GM12878 (cell line): ENCODE data around the gene ZNF407. TPM values are rescaled to one million over a fixed set of nuclear protein-coding genes. Genes with fewer than 3 reads are reported as not detected.

Source experiments
- ATAC-seq: fragments of 200-7000 bp; cut with Tn5 transposase; 3 replicates; pipeline ENCODE4 v1.9.1; 2020; ENCODE audit warnings: mild to moderate bottlenecking, moderate library complexity
- BruUV-seq: library from RNA; stranded (reverse); fragments of 400-500 nt; replicated peaks from 2 replicates; lab custom pipeline; 2021; lab: Mats Ljungman, UMichigan
- CTCF ChIA-PET: fragments of 300-600 bp; sonication (Branson Sonifier 250); formaldehyde crosslinking; extraction: SDS; loops from one replicate; lab custom pipeline; 2021; ENCODE audit warnings: inconsistent platforms; lab: Yijun Ruan, JAX
- POLR2A ChIA-PET: fragments of 350-600 bp; formaldehyde crosslinking; extraction: SDS; loops from one replicate; lab custom pipeline; 2021; ENCODE audit warnings: inconsistent platforms; lab: Charles Lee
- RAD21 ChIA-PET: fragments of 300-600 bp; sonication (Branson Sonifier 250); formaldehyde crosslinking; loops from one replicate; lab custom pipeline; 2023; ENCODE audit warnings: antibody characterized with exemption; ENCODE audit not compliant: unreplicated experiment; lab: Charles Lee
- SMC1A ChIA-PET: fragments of 300-600 bp; sonication (Branson Sonifier 250); formaldehyde crosslinking; loops from one replicate; lab custom pipeline; 2023; ENCODE audit not compliant: unreplicated experiment, uncharacterized antibody; lab: Charles Lee
- DNase-seq: peaks from one replicate; pipeline ENCODE4 v3.0.0-alpha.2; 2011; ENCODE audit warnings: low read depth, low spot score
- FAIRE-seq: peaks from 3 replicates; lab custom pipeline; 2011; peaks lifted over from hg19 to GRCh38; lab: Jason Lieb, UNC
- H2AFZ ChIP-seq: 2 replicates; pipeline ENCODE4 v1.6.0; 2011; ENCODE audit warnings: low read depth, low read length, control low read depth; ENCODE audit not compliant: control insufficient read depth
- H3K27ac ChIP-seq: 2 replicates; pipeline ENCODE4 v1.5.1; 2011; ENCODE audit warnings: control low read depth; ENCODE audit not compliant: control insufficient read depth, insufficient read depth
- H3K27me3 ChIP-seq, 2 experiments: replicated peaks in 1 of 2; 2 replicates each; pipeline versions ENCODE4 v1.6.0 to v1.6.1; 2011; ENCODE audit warnings: low read length in 1 of 2; ENCODE audit not compliant: control insufficient read depth in 2 of 2, insufficient read depth in 2 of 2
- H3K36me3 ChIP-seq, 2 experiments: 2 replicates each; pipeline ENCODE4 v1.5.1; 2011; ENCODE audit warnings: low read length in 1 of 2; ENCODE audit not compliant: control insufficient read depth in 2 of 2, insufficient read depth in 2 of 2
- H3K4me1 ChIP-seq: 2 replicates; pipeline ENCODE4 v1.6.1; 2011; ENCODE audit warnings: mild to moderate bottlenecking, low read length, moderate library complexity, mixed read lengths; ENCODE audit not compliant: control insufficient read depth, insufficient read depth
- H3K4me2 ChIP-seq: 2 replicates; pipeline ENCODE4 v1.6.0; 2011; ENCODE audit warnings: control low read depth; ENCODE audit not compliant: control insufficient read depth, insufficient read depth
- H3K4me3 ChIP-seq: fragments of 200-600 bp; sonication (generic); 2 replicates; pipeline ENCODE4 v1.5.1; 2016
- H3K79me2 ChIP-seq: 2 replicates; pipeline ENCODE4 v1.6.0; 2011; ENCODE audit warnings: low read length; ENCODE audit not compliant: control insufficient read depth, insufficient read depth
- H3K9ac ChIP-seq: 2 replicates; pipeline ENCODE4 v1.8.0; 2011; ENCODE audit warnings: low read length, control low read depth, mixed read lengths; ENCODE audit not compliant: control insufficient read depth, insufficient read depth
- H3K9me3 ChIP-seq: replicated peaks from 3 replicates; pipeline ENCODE4 v1.5.1; 2011; ENCODE audit warnings: mild to moderate bottlenecking, low read length; ENCODE audit not compliant: control insufficient read depth, insufficient read depth
- H4K20me1 ChIP-seq: 2 replicates; pipeline ENCODE4 v1.6.0; 2011; ENCODE audit not compliant: control insufficient read depth, insufficient read depth
- BCL11A ChIP-seq: IDR thresholded peaks from 2 replicates; pipeline ENCODE4 v1.6.1; 2011; ENCODE audit warnings: low read depth, low read length
- BCL3 ChIP-seq: IDR thresholded peaks from 2 replicates; pipeline ENCODE4 v1.6.1; 2011; ENCODE audit warnings: borderline replicate concordance, low read depth, mild to moderate bottlenecking, moderate library complexity, low read length; ENCODE audit not compliant: insufficient read depth, poor library complexity, severe bottlenecking
- CHD4 ChIP-seq: fragments of 200-600 bp; sonication (generic); IDR thresholded peaks from 2 replicates; pipeline ENCODE4 v1.6.1; 2016; ENCODE audit warnings: mild to moderate bottlenecking
- JUND ChIP-seq: IDR thresholded peaks from 2 replicates; pipeline ENCODE4 v1.6.1; 2012; ENCODE audit warnings: low read depth, mild to moderate bottlenecking, low read length, improper control_type of control experiment, moderate library complexity
- RELA ChIP-seq: fragments of 450-650 bp; IDR thresholded peaks from 2 replicates; pipeline ENCODE4 v1.8.0; 2014; ENCODE audit warnings: borderline replicate concordance; ENCODE audit not compliant: partially characterized antibody
- SMAD5 ChIP-seq: IDR thresholded peaks from 2 replicates; pipeline ENCODE4 v1.6.1; 2016; ENCODE audit warnings: antibody characterized with exemption, low read depth
- ZBED1 ChIP-seq: IDR thresholded peaks from 2 replicates; pipeline ENCODE4 v1.6.1; 2016; ENCODE audit warnings: borderline replicate concordance
- WGBS: methylation state at CpG from one replicate; pipeline ENCODE4 v1.1.6; 2016; ENCODE audit warnings: low lambda C conversion rate; ENCODE audit not compliant: insufficient replicate concordance, insufficient coverage; ENCODE audit errors: missing lambda C conversion rate; 5-methylcytosine and 5-hydroxymethylcytosine counted together
- in situ Hi-C: fragments of 300-500 bp; cut with MboI; formaldehyde crosslinking; loops from 9 replicates; pipeline ENCODE4 v1.14.3; 2018; ENCODE audit warnings: mixed read lengths
- intact Hi-C: fragments of 100-400 bp; cut with micrococcal nuclease; formaldehyde crosslinking; loops from one replicate; pipeline ENCODE4 v1.14.2; 2022; ENCODE audit not compliant: unreplicated experiment
- polyA plus RNA-seq, 11 experiments: library from polyadenylated mRNA; depleted of rRNA in 4 of 11; unstranded in 6 of 11; stranded (reverse) in 5 of 11; fragments of >200 nt; fragmentation: Nextera tagmentation in 4 of 11; fragmentation: Illumina TruSeq in 1 of 11; extraction: Ambion mirVana in 4 of 11; extraction: Trizol in 1 of 11; gene quantifications; 1 replicate in 1 of 11; 2 replicates in 10 of 11; pipeline versions ENCODE4 v1.2.1 to v1.2.3, GENCODE V29; 2011 to 2016; ENCODE audit warnings: inconsistent platforms in 2 of 11, missing spikeins in 2 of 11, low read depth in 1 of 11
- total RNA-seq, 4 experiments: library from RNA; depleted of rRNA in 3 of 4; stranded (reverse); fragments of >200 nt in 3 of 4; fragmentation: Illumina TruSeq in 1 of 4; extraction: Trizol in 1 of 4; gene quantifications; 2 replicates each; pipeline versions ENCODE4 v1.2.1 to v1.2.3, GENCODE V29; 2013 to 2021

Gene ZNF407
- total and polyA plus RNA-seq, 10 of the 15 experiments (the other 5 are each of a cell fraction or from before 2014, with no cell fraction given), result 0.69 to 11.6 (median 5.3) TPM

DNA sequence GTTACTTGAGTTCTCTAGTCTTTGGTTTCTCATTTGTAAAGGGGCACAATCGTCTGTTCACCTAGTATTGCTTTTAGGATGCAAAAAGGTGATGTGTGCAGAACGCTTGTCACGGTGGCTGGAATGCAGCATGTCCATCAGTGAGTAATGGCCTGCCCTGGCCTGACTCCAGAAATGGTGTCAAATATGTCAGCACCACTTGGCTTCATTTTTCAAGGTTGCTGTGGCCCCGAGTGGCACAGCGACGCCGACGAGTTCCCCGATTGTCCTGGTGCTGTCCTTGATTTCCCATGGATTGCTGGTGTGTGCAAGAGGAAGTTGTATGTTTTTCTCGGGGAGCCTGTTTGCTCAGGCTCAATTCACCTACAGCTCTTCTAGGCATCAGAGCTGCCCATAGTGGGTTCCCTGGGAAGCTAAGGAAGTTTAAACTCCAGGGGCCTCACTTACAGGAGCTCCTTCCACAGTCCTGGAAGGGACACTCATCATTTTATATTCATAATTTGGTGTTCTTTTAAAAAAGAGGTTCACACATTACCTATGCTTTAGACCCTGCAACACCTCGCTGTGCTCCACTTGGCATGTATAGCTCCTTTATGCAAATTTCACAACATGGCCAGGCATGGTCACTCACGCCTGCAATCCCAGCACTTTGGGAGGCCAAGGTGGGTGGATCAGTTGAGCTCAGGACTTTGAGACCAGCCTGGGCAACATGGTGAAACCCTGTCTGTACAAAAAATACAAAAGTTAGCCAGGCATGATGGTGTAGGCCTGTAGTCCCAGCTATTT lies 25.6 kb upstream of the ZNF407 start:
- Histone ChIP-seq H3K79me2 (no peaks in the 10 kb centered on the region), H3K9ac (no peak overlapping the region), H3K9me3 (no peaks in the 10 kb centered on the region), H3K4me3 (no peak overlapping the region), H3K27ac (no peak overlapping the region), H2AFZ (no peak overlapping the region), H3K27me3 (peaks cover 0 to 1% of the 10 kb centered on the region in 2 experiments; a peak in 2 of 4 replicates), H3K36me3 (no peaks in the 10 kb centered on the region), H3K4me1 (no peaks in the 10 kb centered on the region), H3K4me2 (no peak overlapping the region), H4K20me1 (no peaks in the 10 kb centered on the region)
- ATAC-seq, result no peak
- ChIA-PET RAD21 (no interaction called here), CTCF (no interaction called here), SMC1A (no interaction called here), POLR2A (no interaction called here)
- in situ Hi-C loops, result no loop called here
- intact Hi-C loops, result no loop called here
- FAIRE-seq, result no peak
- BruUV-seq, result no TSS peak
- 51% methylated on average over 12 of the region's 12 CpGs for WGBS
- DNase-seq, result no peak
- no peak for TF ChIP-seq CHD4
- no peak for TF ChIP-seq RELA
- no peak for TF ChIP-seq BCL3
- TF ChIP-seq SMAD5, result no peak
- no peak for TF ChIP-seq ZBED1
- TF ChIP-seq JUND, result no peak
- no peak for TF ChIP-seq BCL11A
